Dermis microvascular lymphatic vessel endothelial cell (primary cell): ENCODE results near the gene RBM6. TPM values are rescaled to one million over a fixed set of nuclear protein-coding genes. Genes with fewer than 3 reads are reported as not detected.
A peak's percentile ranks its signal among the peaks of the same experiment; 100 is the strongest.
"Not testable (repeated sequence)": the region's sequence is repeated elsewhere in the genome, so short reads cannot be mapped to it uniquely, and the experiment has no call there.

ENCODE experiments used
- DNase-seq, 2 donors: peaks; one replicate each; pipeline versions ENCODE4 v3.0.0 to v3.0.0-alpha.2; 2010; ENCODE audit warnings: low read depth in 2 of 2
- total RNA-seq: library from RNA; depleted of rRNA; stranded (reverse); fragments of >200 nt; gene quantifications from 2 replicates; pipeline ENCODE4 v1.2.1, GENCODE V29; 2014

RBM6 gene
- total RNA-seq, 1 donor from 2014 or later: 21.4 TPM

- DNase-seq: no peak
Observed at GRCh38 chr3:49968346-49968745, 28.4 kb downstream of the RBM6 start.

DNA sequence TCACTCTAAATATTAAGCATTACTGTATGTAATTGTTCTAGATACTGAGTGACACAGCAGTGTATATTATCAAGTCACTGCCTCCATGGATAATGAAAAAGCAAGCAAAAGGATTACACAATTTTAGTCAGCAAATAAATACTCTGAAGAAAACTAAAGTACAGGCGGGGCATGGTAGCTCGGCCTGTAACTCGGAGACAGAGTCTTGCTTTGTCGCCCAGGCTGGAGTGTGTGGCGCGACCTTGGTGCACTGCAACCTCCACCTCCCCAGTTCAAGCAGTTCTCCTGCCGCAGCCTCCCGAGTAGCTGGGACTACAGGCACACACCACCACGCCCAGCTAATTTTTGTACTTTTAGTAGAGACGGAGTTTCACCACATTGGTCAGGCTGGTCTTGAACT, 32.7 kb downstream of the RBM6 start:
- no peak for DNase-seq

GRCh38 chr3:49976942-49977341, 37.0 kb downstream of the RBM6 start:
- DNase-seq: no peak

GRCh38 chr3:49984394-49984793, 44.4 kb downstream of the RBM6 start:
- DNase-seq: no peak

- DNase-seq: no peak
Observed at GRCh38 chr3:49992326-49992725, 52.4 kb downstream of the RBM6 start.

GRCh38 chr3:49994476-49994875, 54.5 kb downstream of the RBM6 start:
- DNase-seq: no peak

- DNase-seq: no peak
Observed at GRCh38 chr3:49996016-49996415, 56.1 kb downstream of the RBM6 start.

DNA sequence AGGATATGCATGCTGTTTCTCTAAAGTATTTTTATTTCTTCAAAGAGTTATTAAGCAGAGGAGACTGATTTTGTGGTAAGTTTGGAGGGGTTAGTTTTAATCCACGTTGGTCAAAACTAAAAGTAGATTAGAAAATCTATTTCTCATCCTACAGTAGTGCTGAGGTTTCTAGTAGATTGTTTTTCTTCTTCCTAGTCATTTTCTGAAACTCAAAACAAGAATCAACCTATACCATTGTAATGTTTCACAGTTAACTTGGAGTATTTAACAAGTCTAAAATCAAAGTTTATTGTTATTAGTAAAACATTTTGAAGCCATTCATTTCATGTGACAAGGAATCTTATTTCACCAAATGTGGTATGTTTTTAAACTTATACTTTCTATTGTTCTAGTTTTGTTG, 57.9 kb downstream of the RBM6 start:
- DNase-seq: no peak

DNA sequence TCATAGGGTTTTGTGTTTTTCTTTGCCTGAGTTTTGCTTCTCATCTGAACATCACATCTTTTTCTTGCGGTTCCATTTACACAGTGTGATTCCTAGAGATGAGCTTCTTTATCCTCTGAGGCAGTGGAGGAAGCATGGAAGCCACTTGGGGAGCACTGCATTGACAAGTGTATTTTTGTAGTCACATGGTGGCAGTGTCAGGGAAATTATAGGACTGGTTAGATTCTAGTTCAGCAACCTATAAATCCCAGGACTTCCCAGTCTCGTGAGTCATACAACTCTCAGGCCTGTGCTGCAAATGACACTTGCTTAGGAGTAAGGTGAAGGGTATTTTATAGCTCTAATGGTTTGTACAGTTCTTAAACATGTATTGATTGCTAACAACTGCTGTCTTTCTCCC, 58.4 kb downstream of the RBM6 start:
- DNase-seq: peak in 1 of 2 donors; percentile 74

DNA sequence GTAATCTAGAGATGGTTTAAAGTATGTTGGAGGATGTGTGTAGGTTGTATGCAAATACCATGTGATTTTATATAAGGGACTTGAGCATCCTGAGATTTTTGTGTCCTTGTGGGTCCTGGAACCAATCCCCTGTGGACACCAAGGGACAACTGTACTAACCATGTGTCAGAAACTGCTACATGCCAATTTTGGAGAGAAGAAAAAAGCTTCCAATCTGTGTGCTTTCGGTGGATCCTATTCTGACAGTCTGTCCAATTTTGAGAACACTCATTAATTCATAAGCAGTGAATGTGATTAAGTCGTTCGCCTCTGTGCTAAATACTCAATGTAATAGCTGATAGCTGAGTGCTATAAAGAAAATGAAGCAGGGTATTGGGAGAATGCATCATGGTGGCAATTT, 61.6 kb downstream of the RBM6 start:
- DNase-seq: no peak

- DNase-seq: no peak
Observed at GRCh38 chr3:50003216-50003615, 63.3 kb downstream of the RBM6 start.

GRCh38 chr3:50003824-50004223, 63.9 kb downstream of the RBM6 start:
- DNase-seq: no peak

- no peak for DNase-seq
Observed at GRCh38 chr3:50008931-50009330, 69.0 kb downstream of the RBM6 start.

DNA sequence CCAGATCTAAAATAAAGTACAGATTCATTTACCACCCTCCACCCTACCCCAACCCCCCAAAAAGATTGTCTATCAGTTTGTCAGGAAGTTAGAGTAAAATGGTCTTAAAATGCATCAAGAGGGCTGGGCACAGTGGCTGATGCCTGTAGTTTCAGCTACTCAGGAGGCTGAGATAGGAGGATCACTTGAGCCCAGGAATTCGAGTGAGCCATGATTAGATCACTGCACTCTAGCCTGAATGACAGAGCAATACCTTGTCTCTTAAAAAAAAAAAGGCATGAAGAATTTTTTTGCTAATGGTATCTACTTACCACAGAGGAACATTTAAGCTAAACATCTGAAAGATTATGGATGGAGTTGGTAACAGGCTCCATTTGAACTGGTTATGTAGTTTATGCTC, 71.0 kb downstream of the RBM6 start:
- no peak for DNase-seq

- DNase-seq: no peak
Observed at GRCh38 chr3:50015918-50016317, 76.0 kb downstream of the RBM6 start.

GRCh38 chr3:50028346-50028745, 88.4 kb downstream of the RBM6 start:
- peak in 1 of 2 donors; percentile 33 for DNase-seq

- not testable (repeated sequence) for DNase-seq
Observed at GRCh38 chr3:50031201-50031600, 91.3 kb downstream of the RBM6 start.

GRCh38 chr3:50044976-50045375, 105.0 kb downstream of the RBM6 start:
- DNase-seq: no peak

DNA sequence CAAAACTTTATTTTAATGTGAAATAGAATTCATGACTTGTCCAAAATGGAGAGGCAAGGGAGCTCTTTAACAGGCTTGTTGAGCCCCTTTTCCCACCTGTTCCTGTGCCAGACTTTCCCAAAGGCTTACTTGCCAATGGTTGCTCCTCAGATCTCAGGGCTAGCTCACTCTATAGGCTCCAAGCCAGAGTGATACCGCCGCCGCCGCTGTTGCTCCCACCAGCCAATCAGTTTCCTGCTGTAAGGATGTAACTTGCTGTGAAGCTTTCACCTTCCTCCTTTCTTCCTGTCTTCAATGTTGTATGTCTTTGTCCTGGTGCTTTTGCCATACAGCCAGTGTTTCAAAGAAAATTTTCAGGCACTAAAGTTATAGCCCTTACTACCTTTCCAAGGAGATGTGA, 107.5 kb downstream of the RBM6 start:
- DNase-seq: no peak

DNA sequence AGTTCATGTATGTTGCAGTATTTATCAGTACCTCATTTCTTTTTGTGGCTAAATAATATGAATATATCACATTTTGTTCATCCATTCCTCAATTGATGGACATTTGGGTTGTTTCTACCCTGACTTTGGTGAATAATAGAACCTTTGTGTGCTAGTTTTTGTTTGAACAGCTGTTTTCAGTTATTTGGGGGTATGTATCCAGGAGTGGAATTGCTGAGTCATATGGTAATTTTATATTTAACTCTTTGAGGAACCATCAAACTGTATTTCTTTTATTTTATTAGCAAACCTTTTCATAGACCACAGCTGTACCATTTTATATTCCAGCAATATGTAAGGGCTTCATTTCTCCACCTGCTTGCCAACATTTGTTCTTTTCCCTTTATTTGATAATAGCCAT, 110.4 kb downstream of the RBM6 start:
- peak; percentile 9 to 55 for DNase-seq

GRCh38 chr3:50057756-50058155, 117.8 kb downstream of the RBM6 start:
- no peak for DNase-seq

GRCh38 chr3:50068134-50068533, 128.2 kb downstream of the RBM6 start:
- DNase-seq: no peak

GRCh38 chr3:50078091-50078490, 138.1 kb downstream of the RBM6 start:
- no peak for DNase-seq

GRCh38 chr3:50078622-50079021, 138.7 kb downstream of the RBM6 start:
- DNase-seq: no peak

GRCh38 chr3:50084951-50085350, 145.0 kb downstream of the RBM6 start:
- DNase-seq: not testable (repeated sequence)
